H1 (cell line): ENCODE results near the gene MAP2K5. TPM values are rescaled to one million over a fixed set of nuclear protein-coding genes. Genes with fewer than 3 reads are reported as not detected.

ENCODE experiments used
- CTCF ChIA-PET: fragments of 300-600 bp; sonication (Branson Sonifier 250); formaldehyde crosslinking; loops from one replicate; lab custom pipeline; 2021; ENCODE audit not compliant: partially characterized antibody; lab: Charles Lee
- POLR2A ChIA-PET: fragments of 300-600 bp; sonication (Branson Sonifier 250); formaldehyde crosslinking; loops from one replicate; lab custom pipeline; 2021; ENCODE audit warnings: inconsistent platforms; ENCODE audit not compliant: partially characterized antibody; lab: Charles Lee
- DNase-seq, 2 experiments: peaks; one replicate each; pipeline versions ENCODE4 v3.0.0 to v3.0.0-alpha.2; 2010 to 2022; ENCODE audit warnings: low spot score in 2 of 2, low read depth in 1 of 2, mixed read lengths in 1 of 2
- FAIRE-seq: peaks from 2 replicates; lab custom pipeline; 2011; peaks lifted over from hg19 to GRCh38; lab: Jason Lieb, UNC
- H2AFZ ChIP-seq: 2 replicates; pipeline ENCODE4 v1.8.1; 2012; ENCODE audit warnings: low read length, inconsistent platforms
- H2AK5ac ChIP-seq: 2 replicates; pipeline ENCODE4 v1.6.1; 2013; ENCODE audit warnings: low read depth, low read length
- H2BK120ac ChIP-seq: replicated peaks from 2 replicates; pipeline ENCODE3; 2013; ENCODE audit warnings: low read depth, low read length, inconsistent platforms
- H2BK12ac ChIP-seq: 2 replicates; pipeline ENCODE4 v1.6.1; 2013; ENCODE audit warnings: low read depth, low read length
- H2BK15ac ChIP-seq: 2 replicates; pipeline ENCODE4 v1.6.1; 2013; ENCODE audit warnings: low read length
- H2BK20ac ChIP-seq: 2 replicates; pipeline ENCODE4 v1.6.1; 2013; ENCODE audit warnings: low read length
- H2BK5ac ChIP-seq: 2 replicates; pipeline ENCODE4 v1.6.1; 2013; ENCODE audit warnings: low read depth, low read length
- H3K14ac ChIP-seq: 2 replicates; pipeline ENCODE4 v1.6.1; 2013; ENCODE audit warnings: inconsistent platforms; ENCODE audit not compliant: insufficient read length
- H3K18ac ChIP-seq: 2 replicates; pipeline ENCODE4 v1.6.1; 2013; ENCODE audit warnings: low read length; ENCODE audit errors: extremely low read depth
- H3K23ac ChIP-seq: 2 replicates; pipeline ENCODE4 v1.6.1; 2013; ENCODE audit warnings: inconsistent platforms; ENCODE audit not compliant: insufficient read length
- H3K23me2 ChIP-seq: 2 replicates; pipeline ENCODE4 v1.6.1; 2013; ENCODE audit warnings: low read depth, low read length
- H3K27ac ChIP-seq: 2 replicates; pipeline ENCODE4 v1.6.1; 2011; ENCODE audit warnings: low read depth, low read length, inconsistent platforms
- H3K27me3 ChIP-seq, 4 experiments: replicated peaks in 1 of 4; 1 replicate in 1 of 4; 2 replicates in 3 of 4; pipeline versions ENCODE4 v1.6.1 to v1.8.1; 2011 to 2013; ENCODE audit warnings: low read length in 3 of 4, mild to moderate bottlenecking in 3 of 4, inconsistent platforms in 2 of 4, mixed read lengths in 2 of 4, moderate library complexity in 1 of 4; ENCODE audit not compliant: control insufficient read depth in 3 of 4, insufficient read depth in 3 of 4; ENCODE audit errors: extremely low read depth in 1 of 4
- H3K36me3 ChIP-seq, 4 experiments: 2 replicates each; pipeline versions ENCODE4 v1.6.1 to v1.8.1; 2011 to 2013; ENCODE audit warnings: mild to moderate bottlenecking in 4 of 4, low read length in 3 of 4, moderate library complexity in 2 of 4, control low read depth in 1 of 4, inconsistent platforms in 1 of 4; ENCODE audit not compliant: insufficient read depth in 4 of 4, control insufficient read depth in 2 of 4
- H3K4ac ChIP-seq: replicated peaks from 2 replicates; pipeline ENCODE3; 2013; ENCODE audit warnings: low read length, low read depth, mixed read lengths, inconsistent platforms; ENCODE audit not compliant: insufficient read length
- H3K4me1 ChIP-seq, 4 experiments: replicated peaks in 1 of 4; 1 replicate in 1 of 4; 2 replicates in 3 of 4; pipeline versions ENCODE4 v1.6.1 to v1.8.1; 2011 to 2013; ENCODE audit warnings: low read length in 3 of 4, inconsistent platforms in 2 of 4, mixed read lengths in 1 of 4; ENCODE audit not compliant: insufficient read depth in 4 of 4, control insufficient read depth in 3 of 4
- H3K4me2 ChIP-seq, 2 experiments: 2 replicates each; pipeline versions ENCODE4 v1.6.1 to v1.8.1; 2011 to 2013; ENCODE audit warnings: low read depth in 2 of 2, low read length in 2 of 2, control low read depth in 1 of 2, inconsistent platforms in 1 of 2, mild to moderate bottlenecking in 1 of 2; ENCODE audit not compliant: insufficient read depth in 1 of 2
- H3K4me3 ChIP-seq, 4 experiments: fragments of 200-600, 300-600 bp in 1 of 4; sonication (generic), shearing (Covaris generic), sonication (Bioruptor Twin) in 1 of 4; 2 replicates each; pipeline versions ENCODE4 v1.5.1 to v1.8.1; 2011 to 2016; ENCODE audit warnings: low read length in 4 of 4, low read depth in 3 of 4, control low read depth in 2 of 4, inconsistent platforms in 2 of 4, mild to moderate bottlenecking in 2 of 4, mixed read lengths in 1 of 4, moderate library complexity in 1 of 4; ENCODE audit not compliant: insufficient read depth in 2 of 4; ENCODE audit errors: extremely low read depth in 1 of 4
- H3K56ac ChIP-seq: replicated peaks from 2 replicates; pipeline ENCODE3; 2013; ENCODE audit warnings: low read depth, mild to moderate bottlenecking, mixed read lengths, low read length, inconsistent platforms; ENCODE audit not compliant: insufficient read length
- H3K79me1 ChIP-seq: 2 replicates; pipeline ENCODE4 v1.6.1; 2013; ENCODE audit warnings: low read depth, low read length, control low read depth
- H3K79me2 ChIP-seq, 2 experiments: 2 replicates each; pipeline versions ENCODE4 v1.6.1 to v1.8.1; 2012 to 2013; ENCODE audit warnings: low read length in 2 of 2, mild to moderate bottlenecking in 2 of 2, inconsistent platforms in 1 of 2; ENCODE audit not compliant: insufficient read depth in 2 of 2, control insufficient read depth in 1 of 2
- H3K9ac ChIP-seq, 4 experiments: replicated peaks in 1 of 4; 1 replicate in 1 of 4; 2 replicates in 3 of 4; pipeline versions ENCODE4 v1.6.1 to v1.8.1; 2011 to 2013; ENCODE audit warnings: low read depth in 3 of 4, low read length in 3 of 4, control low read depth in 2 of 4, mild to moderate bottlenecking in 2 of 4, moderate library complexity in 2 of 4, inconsistent platforms in 1 of 4; ENCODE audit errors: extremely low read depth in 1 of 4
- H3K9me3 ChIP-seq, 2 experiments: 2 replicates each; pipeline versions ENCODE4 v1.6.1 to v1.8.1; 2012 to 2013; ENCODE audit warnings: mild to moderate bottlenecking in 2 of 2, moderate library complexity in 2 of 2, control low read depth in 1 of 2, inconsistent platforms in 1 of 2, low read depth in 1 of 2, low read length in 1 of 2, mixed read lengths in 1 of 2; ENCODE audit not compliant: insufficient read depth in 2 of 2
- H4K20me1 ChIP-seq, 2 experiments: replicated peaks in 1 of 2; 2 replicates each; pipeline versions ENCODE3 to v1.8.1; 2011 to 2013; ENCODE audit warnings: inconsistent platforms in 2 of 2, low read length in 2 of 2, mild to moderate bottlenecking in 1 of 2; ENCODE audit not compliant: insufficient read depth in 2 of 2, control insufficient read depth in 1 of 2
- H4K5ac ChIP-seq: 2 replicates; pipeline ENCODE4 v1.6.1; 2013; ENCODE audit warnings: low read length, low read depth, mixed read lengths, inconsistent platforms; ENCODE audit not compliant: insufficient read length
- H4K8ac ChIP-seq: 2 replicates; pipeline ENCODE4 v1.8.0; 2013; ENCODE audit warnings: mild to moderate bottlenecking, moderate library complexity, low read length, inconsistent platforms; ENCODE audit not compliant: insufficient read depth; ENCODE audit errors: extremely low read depth
- H4K91ac ChIP-seq: replicated peaks from 2 replicates; pipeline ENCODE3; 2013; ENCODE audit warnings: low read length, mixed read lengths, inconsistent platforms; ENCODE audit not compliant: insufficient read length
- EZH2 ChIP-seq: fragments of 200-600 bp; sonication (generic); IDR thresholded peaks from 2 replicates; pipeline ENCODE4 v1.7.1; 2012; ENCODE audit warnings: low read depth, mild to moderate bottlenecking, moderate library complexity, low read length, inconsistent platforms; ENCODE audit not compliant: severe bottlenecking
- GTF2F1 ChIP-seq: IDR thresholded peaks from 2 replicates; pipeline ENCODE4 v1.6.1; 2012; ENCODE audit warnings: low read depth, low read length, improper control_type of control experiment, borderline replicate concordance
- HDAC6 ChIP-seq: IDR thresholded peaks from one replicate; pipeline ENCODE4 v1.7.1; 2012; ENCODE audit warnings: low read depth, mild to moderate bottlenecking, inconsistent platforms, low read length, moderate library complexity
- JUN ChIP-seq: IDR thresholded peaks from 2 replicates; pipeline ENCODE4 v1.6.1; 2011; ENCODE audit warnings: low read depth, mild to moderate bottlenecking, improper control_type of control experiment, low read length
- KDM5A ChIP-seq: fragments of 200-600 bp; IDR thresholded peaks from 2 replicates; pipeline ENCODE4 v1.7.1; 2012; ENCODE audit warnings: mild to moderate bottlenecking, low read length, inconsistent platforms, mixed read lengths
- POLR2A ChIP-seq, 2 experiments: IDR thresholded peaks; 1 replicate in 1 of 2; 2 replicates in 1 of 2; pipeline ENCODE4 v1.6.1; 2011; ENCODE audit warnings: low read depth in 2 of 2, low read length in 2 of 2, mild to moderate bottlenecking in 2 of 2; ENCODE audit errors: control extremely low read depth in 1 of 2
- POLR2AphosphoS5 ChIP-seq: IDR thresholded peaks from 2 replicates; pipeline ENCODE4 v1.6.1; 2011; ENCODE audit warnings: low read depth, low read length
- POU5F1 ChIP-seq: IDR thresholded peaks from 2 replicates; pipeline ENCODE4 v1.6.1; 2011; ENCODE audit warnings: low read depth, mild to moderate bottlenecking, low read length, moderate library complexity
- RAD21 ChIP-seq, 2 experiments: IDR thresholded peaks in 1 of 2; conservative IDR thresholded peaks in 1 of 2; 2 replicates each; pipeline ENCODE4 v1.6.1; 2011; ENCODE audit warnings: low read depth in 2 of 2, low read length in 2 of 2, improper control_type of control experiment in 1 of 2, inconsistent platforms in 1 of 2, mild to moderate bottlenecking in 1 of 2, moderate library complexity in 1 of 2
- RFX5 ChIP-seq: IDR thresholded peaks from 2 replicates; pipeline ENCODE4 v1.6.1; 2011; ENCODE audit warnings: low read depth, low read length, improper control_type of control experiment, borderline replicate concordance
- SP1 ChIP-seq: IDR thresholded peaks from 2 replicates; pipeline ENCODE4 v1.6.1; 2011; ENCODE audit warnings: low read depth, low read length
- SP2 ChIP-seq: IDR thresholded peaks from 2 replicates; pipeline ENCODE4 v1.6.1; 2012; ENCODE audit warnings: mild to moderate bottlenecking, low read length, inconsistent platforms
- SP4 ChIP-seq: IDR thresholded peaks from 2 replicates; pipeline ENCODE4 v1.6.1; 2012; ENCODE audit warnings: low read length, inconsistent platforms
- TBP ChIP-seq: IDR thresholded peaks from 2 replicates; pipeline ENCODE4 v1.6.1; 2011; ENCODE audit warnings: low read depth, low read length, improper control_type of control experiment
- TCF12 ChIP-seq: IDR thresholded peaks from 2 replicates; pipeline ENCODE4 v1.6.1; 2011; ENCODE audit warnings: low read depth, mild to moderate bottlenecking, low read length
- TEAD4 ChIP-seq: IDR thresholded peaks from 2 replicates; pipeline ENCODE4 v1.6.1; 2012; ENCODE audit warnings: low read depth, low read length, inconsistent platforms, mixed read lengths
- ZNF274 ChIP-seq: IDR thresholded peaks from 2 replicates; pipeline ENCODE4 v1.7.0; 2012; ENCODE audit warnings: low read length, borderline replicate concordance; ENCODE audit errors: extremely low read depth
- WGBS, 2 experiments: shearing (Covaris generic) in 1 of 2; methylation state at CpG; one replicate each; pipeline versions ENCODE4 v1.1.6 to v1.1.7; 2013 to 2015; ENCODE audit warnings: low lambda C conversion rate in 2 of 2, mixed read lengths in 2 of 2, inconsistent platforms in 1 of 2, low coverage in 1 of 2, missing lambda C conversion rate in 1 of 2; ENCODE audit not compliant: insufficient replicate concordance in 2 of 2, insufficient coverage in 1 of 2, insufficient read length in 1 of 2; ENCODE audit errors: extremely low coverage in 1 of 2, missing lambda C conversion rate in 1 of 2; 5-methylcytosine and 5-hydroxymethylcytosine counted together
- polyA plus RNA-seq, 7 experiments: library from polyadenylated mRNA; depleted of rRNA in 3 of 7; stranded (reverse) in 5 of 7; unstranded in 2 of 7; fragments of >200 nt in 5 of 7; fragments of 200-250 nt in 2 of 7; gene quantifications; 1 replicate in 5 of 7; 2 replicates in 1 of 7; 4 replicates in 1 of 7; pipeline versions ENCODE4 v1.2.1 to v1.2.3, GENCODE V29; 2011 to 2013; ENCODE audit warnings: missing spikeins in 2 of 7, mixed read lengths in 2 of 7
- total RNA-seq: library from RNA; stranded (reverse); fragmentation: NEBNext Ultra II Directional; extraction: Animal tissue kit (Norgen Biotek cat#: 25700); gene quantifications from 2 replicates; pipeline ENCODE4 v1.2.1, GENCODE V29; 2021

MAP2K5 gene
- total and polyA plus RNA-seq, 2 of the 8 experiments (the other 6 are each of a cell fraction or from before 2014, with no cell fraction given), result 4.4 to 15.8 TPM

DNA sequence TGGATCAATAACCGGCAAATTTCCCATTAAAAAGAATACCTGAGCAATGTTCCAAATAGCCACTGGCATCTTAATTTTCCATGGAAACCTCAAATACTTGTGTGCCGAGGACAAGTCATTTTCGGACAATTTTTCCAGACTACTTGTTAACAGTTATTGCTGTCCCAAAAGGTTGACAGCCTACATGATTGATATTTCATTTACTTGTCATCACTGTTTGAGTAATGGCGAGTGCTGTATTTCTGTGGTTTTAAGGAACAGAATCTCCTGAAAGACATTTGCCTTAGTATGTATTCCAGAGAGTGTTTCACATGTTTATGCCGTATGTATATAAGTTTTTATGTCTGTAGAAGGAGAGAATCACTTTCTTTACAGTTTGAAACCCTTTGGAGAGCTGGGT is 36.7 kb downstream of the MAP2K5 start:
- Histone ChIP-seq H2BK5ac (no peak overlapping the region), H3K4me2 (no peak overlapping the region), H3K36me3 (no peaks in the 10 kb centered on the region), H4K91ac (no peak overlapping the region), H4K20me1 (no peaks in the 10 kb centered on the region), H2BK12ac (no peak overlapping the region), H3K18ac (no peak overlapping the region), H3K56ac (no peak overlapping the region), H2BK20ac (no peak overlapping the region), H3K23ac (no peak overlapping the region), H3K4me3 (no peak overlapping the region), H4K8ac (no peak overlapping the region), H3K9me3 (no peaks in the 10 kb centered on the region), H4K5ac (no peak overlapping the region), H2BK15ac (no peak overlapping the region), H3K14ac (no peak overlapping the region), H3K79me2 (no peaks in the 10 kb centered on the region), H2AK5ac (no peak overlapping the region), H2BK120ac (no peak overlapping the region), H2AFZ (no peak overlapping the region), H3K9ac (no peak overlapping the region), H3K23me2 (no peaks in the 10 kb centered on the region), H3K4me1 (peaks cover 0 to 6% (median 0%) of the 10 kb centered on the region in 4 experiments; a peak in 2 of 7 replicates), H3K27me3 (no peaks in the 10 kb centered on the region), H3K27ac (no peak overlapping the region), H3K4ac (no peak overlapping the region), H3K79me1 (no peaks in the 10 kb centered on the region)
- no peak for DNase-seq
- no peak for TF ChIP-seq TEAD4
- no peak for TF ChIP-seq SP1
- TF ChIP-seq SP2, result no peak
- TF ChIP-seq RAD21 (IDR thresholded peaks at IDR 0.05 in 1 of 2, conservative IDR thresholded peaks at IDR 0.05 in 1 of 2; ENCODE audit: low read depth in 2 of 2, low read length in 2 of 2), result no peak
- TF ChIP-seq GTF2F1, result no peak
- no peak for TF ChIP-seq POU5F1
- TF ChIP-seq POLR2A (IDR thresholded peaks at IDR 0.05; ENCODE audit: control extremely low read depth in 1 of 2, low read depth in 2 of 2, low read length in 2 of 2), result no peak
- TF ChIP-seq JUN, result no peak
- no peak for TF ChIP-seq RFX5
- no peak for TF ChIP-seq HDAC6
- TF ChIP-seq EZH2, result no peak
- TF ChIP-seq TBP, result no peak
- no peak for TF ChIP-seq POLR2AphosphoS5
- TF ChIP-seq ZNF274, result no peak
- no peak for TF ChIP-seq KDM5A
- no peak for TF ChIP-seq SP4
- TF ChIP-seq TCF12, result no peak
- ChIA-PET CTCF (no interaction called here), POLR2A (no interaction called here)
- WGBS, 2 experiments, result 93% methylated on average over 5 of the region's 5 CpGs; no CpG with 5 or more reads in 1 of the 2 experiments
- FAIRE-seq, result no peak
